Esophagus muscularis mucosa (tissue), 4 donors: ENCODE data around the gene EMSY. TPM values are rescaled to one million over a fixed set of nuclear protein-coding genes. Genes with fewer than 3 reads are reported as not detected.

Experiments used
- DNase-seq: peaks from one replicate; pipeline ENCODE4 v3.0.0-alpha.2; 2017; ENCODE audit errors: extremely low spot score
- H3K27ac ChIP-seq, 4 donors: fragments of 200-600 bp; sonication (generic); replicated peaks in 1 of 4; 1 replicate in 3 of 4; 2 replicates in 1 of 4; pipeline ENCODE4 v1.5.1; 2016 to 2019; ENCODE audit warnings: mild to moderate bottlenecking in 1 of 4
- H3K27me3 ChIP-seq, 4 donors: fragments of 200-600 bp; sonication (generic); one replicate each; pipeline versions ENCODE4 v1.5.1 to v1.6.0; 2016 to 2019
- H3K36me3 ChIP-seq, 4 donors: fragments of 200-600 bp; sonication (generic); one replicate each; pipeline ENCODE4 v1.5.1; 2016 to 2019
- H3K4me1 ChIP-seq, 4 donors: fragments of 200-600 bp; sonication (generic); one replicate each; pipeline ENCODE4 v1.5.1; 2016 to 2019
- H3K4me3 ChIP-seq, 4 donors: fragments of 200-600 bp; sonication (generic); 1 replicate in 2 of 4; 2 replicates in 2 of 4; pipeline ENCODE4 v1.5.1; 2016 to 2019; ENCODE audit warnings: mild to moderate bottlenecking in 4 of 4, moderate library complexity in 1 of 4
- H3K9me3 ChIP-seq, 4 donors: fragments of 200-600 bp; sonication (generic); 1 replicate in 3 of 4; 2 replicates in 1 of 4; pipeline ENCODE4 v1.5.1; 2016 to 2019
- CTCF ChIP-seq, 3 experiments: fragments of 200-600 bp in 2 of 3; fragments of 450-650 bp in 1 of 3; sonication (generic) in 2 of 3; IDR thresholded peaks; one replicate each; pipeline ENCODE4 v1.5.1; 2017 to 2019; ENCODE audit warnings: antibody characterized with exemption in 3 of 3, mild to moderate bottlenecking in 2 of 3, moderate library complexity in 1 of 3
- EP300 ChIP-seq: sonication (generic); formaldehyde crosslinking; IDR thresholded peaks from one replicate; pipeline ENCODE4 v1.6.1; 2017; ENCODE audit warnings: antibody characterized with exemption
- POLR2A ChIP-seq: fragments of 450-650 bp; IDR thresholded peaks from one replicate; pipeline ENCODE4 v1.6.1; 2017; ENCODE audit warnings: antibody characterized with exemption, moderate library complexity, mild to moderate bottlenecking, low read depth
- POLR2AphosphoS5 ChIP-seq, 2 donors: sonication (generic); formaldehyde crosslinking; IDR thresholded peaks; one replicate each; pipeline ENCODE4 v1.6.1; 2017; ENCODE audit warnings: antibody characterized with exemption in 2 of 2
- WGBS: methylation state at CpG from one replicate; pipeline ENCODE4 v1.1.5; 2018; 5-methylcytosine and 5-hydroxymethylcytosine counted together
- intact Hi-C: fragments of 100-400 bp; cut with DNase I; formaldehyde crosslinking; loops from one replicate; pipeline ENCODE4 v1.15.1; 2023
- total RNA-seq, 4 donors: library from RNA; depleted of rRNA; stranded (reverse); fragments of >200 nt; gene quantifications; one replicate each; pipeline versions ENCODE4 v1.1.0 to v1.2.1, GENCODE V29; 2016

EMSY gene
- total RNA-seq, 4 donors from 2014 or later: 17.1 to 34.6 (median 27.6) TPM

- peak; percentile 92 for DNase-seq
- H3K27ac ChIP-seq: peak overlapping the region; percentile 50 to 57 (median 56)
- intact Hi-C loops: no loop called here
- peaks cover 7 to 18% (median 11%) of the 10 kb centered on the region in 4 donors for H3K4me1 ChIP-seq
- H3K9me3 ChIP-seq: no peaks in the 10 kb centered on the region
- no peak overlapping the region for H3K4me3 ChIP-seq
- H3K36me3 ChIP-seq: no peaks in the 10 kb centered on the region
- WGBS: 81% methylated on average over 19 of the region's 25 CpGs
- peak; percentile 46 to 55 for TF ChIP-seq POLR2AphosphoS5 (IDR thresholded peaks at IDR 0.05)
- no peak for TF ChIP-seq POLR2A
- H3K27me3 ChIP-seq: no peaks in the 10 kb centered on the region
These were observed 143.9 kb downstream of the EMSY start for GRCh38 chr11:76588455-76589325.

- H3K9me3 ChIP-seq: no peaks in the 10 kb centered on the region
- peaks cover 7 to 18% (median 11%) of the 10 kb centered on the region in 4 donors for H3K4me1 ChIP-seq
- H3K27ac ChIP-seq: peak overlapping the region in 3 of 4 donors; percentile 50 to 57 (median 54)
- H3K4me3 ChIP-seq: no peak overlapping the region
- H3K36me3 ChIP-seq: no peaks in the 10 kb centered on the region
- WGBS: 98% methylated on average over 8 of the region's 10 CpGs
- TF ChIP-seq EP300 (no peak), POLR2AphosphoS5 (IDR thresholded peaks at IDR 0.05) (no peak), CTCF (IDR thresholded peaks at IDR 0.05) (no peak), POLR2A (no peak)
- intact Hi-C loops: no loop called here
- H3K27me3 ChIP-seq: no peaks in the 10 kb centered on the region
- DNase-seq: peak; percentile 78
These were observed 144.7 kb downstream of the EMSY start for GRCh38 chr11:76589477-76589876.

GRCh38 chr11:76589964-76590950 is 145.4 kb downstream of the EMSY start:
- H3K27ac ChIP-seq: no peak overlapping the region
- no peak for TF ChIP-seq EP300
- no peak for TF ChIP-seq POLR2A
- no peak for TF ChIP-seq POLR2AphosphoS5 (IDR thresholded peaks at IDR 0.05)
- no peak for TF ChIP-seq CTCF (IDR thresholded peaks at IDR 0.05)
- H3K4me3 ChIP-seq: no peak overlapping the region
- H3K27me3 ChIP-seq: no peaks in the 10 kb centered on the region
- peaks cover 7 to 18% (median 11%) of the 10 kb centered on the region in 4 donors for H3K4me1 ChIP-seq
- H3K9me3 ChIP-seq: no peaks in the 10 kb centered on the region
- intact Hi-C loops: no loop called here
- 89% methylated on average over 9 of the region's 9 CpGs for WGBS
- H3K36me3 ChIP-seq: no peaks in the 10 kb centered on the region
- peak; percentile 60 for DNase-seq

GRCh38 chr11:76591416-76591815 is 146.6 kb downstream of the EMSY start:
- intact Hi-C loops: no loop called here
- WGBS: 96% methylated on average over 7 of the region's 8 CpGs
- no peaks in the 10 kb centered on the region for H3K36me3 ChIP-seq
- H3K9me3 ChIP-seq: no peaks in the 10 kb centered on the region
- no peak for DNase-seq
- no peak overlapping the region for H3K27ac ChIP-seq
- no peak overlapping the region for H3K4me3 ChIP-seq
- TF ChIP-seq POLR2AphosphoS5 (IDR thresholded peaks at IDR 0.05) (no peak), CTCF (IDR thresholded peaks at IDR 0.05) (no peak), POLR2A (no peak), EP300 (no peak)
- H3K27me3 ChIP-seq: no peaks in the 10 kb centered on the region
- peaks cover 7 to 18% (median 11%) of the 10 kb centered on the region in 4 donors for H3K4me1 ChIP-seq
